ENCODE data around the gene ARHGAP42. TPM values are rescaled to one million over a fixed set of nuclear protein-coding genes. Genes with fewer than 3 reads are reported as not detected.

The ARHGAP42 gene
- total and polyA plus RNA-seq, 8 donors, result 2.3 to 119 (median 39.3) TPM

- intact Hi-C loops (cut with DNase I; ENCODE audit: low total_unique reads), result no loop called here
- WGBS, 5 donors, result 82 to 100% (median 84%) methylated on average over 1 of the region's 1 CpG
- Histone ChIP-seq H3K4me1 (peaks cover 14 to 45% (median 25%) of the 10 kb centered on the region in 4 donors), H3K9me3 (no peaks in the 10 kb centered on the region), H3K4me3 (no peak overlapping the region), H3K27ac (no peak overlapping the region), H3K36me3 (no peaks in the 10 kb centered on the region), H3K27me3 (no peaks in the 10 kb centered on the region)
- TF ChIP-seq POLR2A (IDR thresholded peaks at IDR 0.05), result no peak
- TF ChIP-seq POLR2AphosphoS5 (IDR thresholded peaks at IDR 0.05), result no peak
- TF ChIP-seq CTCF (IDR thresholded peaks at IDR 0.05), result no peak
- no peak for TF ChIP-seq EP300 (IDR thresholded peaks at IDR 0.05)
- DNase-seq, result no peak
These were observed 145.7 kb downstream of the ARHGAP42 start for GRCh38 chr11:100832829-100833228.

- no peaks in the 10 kb centered on the region for H3K36me3 ChIP-seq
- DNase-seq, result no peak
- peaks cover 14 to 42% (median 23%) of the 10 kb centered on the region in 4 donors for H3K4me1 ChIP-seq
- intact Hi-C loops (cut with DNase I; ENCODE audit: low total_unique reads), result no loop called here
- H3K4me3 ChIP-seq, result no peak overlapping the region
- H3K27ac ChIP-seq, result no peak overlapping the region
- no peaks in the 10 kb centered on the region for H3K9me3 ChIP-seq
- H3K27me3 ChIP-seq, result no peaks in the 10 kb centered on the region
- no peak for TF ChIP-seq EP300 (IDR thresholded peaks at IDR 0.05)
These were observed 146.2 kb downstream of the ARHGAP42 start for GRCh38 chr11:100833276-100833675.

- no peak for DNase-seq
- intact Hi-C loops (cut with DNase I; ENCODE audit: low total_unique reads), result no loop called here
- H3K4me3 ChIP-seq, result no peak overlapping the region
- H3K4me1 ChIP-seq, result peaks cover 4 to 27% (median 14%) of the 10 kb centered on the region in 4 donors
- no peaks in the 10 kb centered on the region for H3K27me3 ChIP-seq
- no peaks in the 10 kb centered on the region for H3K9me3 ChIP-seq
- WGBS, 5 donors, result 28 to 52% (median 37%) methylated on average over 1 of the region's 1 CpG
- H3K27ac ChIP-seq, result no peak overlapping the region
- H3K36me3 ChIP-seq, result no peaks in the 10 kb centered on the region
- no peak for TF ChIP-seq POLR2AphosphoS5 (IDR thresholded peaks at IDR 0.05)
- TF ChIP-seq CTCF (IDR thresholded peaks at IDR 0.05), result no peak
- no peak for TF ChIP-seq EP300 (IDR thresholded peaks at IDR 0.05)
- no peak for TF ChIP-seq POLR2A (IDR thresholded peaks at IDR 0.05)
These were observed 148.8 kb downstream of the ARHGAP42 start for GRCh38 chr11:100835854-100836253.

GRCh38 chr11:100837311-100837710 lies 150.2 kb downstream of the ARHGAP42 start:
- Histone ChIP-seq H3K27me3 (no peaks in the 10 kb centered on the region), H3K4me1 (peaks cover 0 to 23% (median 10%) of the 10 kb centered on the region in 4 donors), H3K27ac (no peak overlapping the region), H3K36me3 (no peaks in the 10 kb centered on the region), H3K9me3 (no peaks in the 10 kb centered on the region), H3K4me3 (no peak overlapping the region)
- no peak for DNase-seq
- 79 to 96% (median 94%) methylated on average over 2 of the region's 2 CpGs for WGBS, 5 donors
- intact Hi-C loops (cut with DNase I; ENCODE audit: low total_unique reads), result no loop called here
- TF ChIP-seq CTCF (IDR thresholded peaks at IDR 0.05) (no peak), EP300 (IDR thresholded peaks at IDR 0.05) (no peak), POLR2AphosphoS5 (IDR thresholded peaks at IDR 0.05) (no peak), POLR2A (IDR thresholded peaks at IDR 0.05) (no peak)

- Histone ChIP-seq H3K27ac (no peak overlapping the region), H3K27me3 (no peaks in the 10 kb centered on the region), H3K4me3 (no peak overlapping the region), H3K4me1 (peaks cover 0 to 20% (median 5%) of the 10 kb centered on the region in 4 donors), H3K36me3 (no peaks in the 10 kb centered on the region), H3K9me3 (no peaks in the 10 kb centered on the region)
- TF ChIP-seq EP300 (IDR thresholded peaks at IDR 0.05), result no peak
- TF ChIP-seq POLR2A (IDR thresholded peaks at IDR 0.05), result no peak
- no peak for TF ChIP-seq POLR2AphosphoS5 (IDR thresholded peaks at IDR 0.05)
- TF ChIP-seq CTCF (IDR thresholded peaks at IDR 0.05), result no peak
- DNase-seq, result no peak
- WGBS, 5 donors, result 71 to 86% (median 77%) methylated on average over 4 of the region's 4 CpGs
- intact Hi-C loops (cut with DNase I; ENCODE audit: low total_unique reads), result no loop called here
These were observed 154.8 kb downstream of the ARHGAP42 start for GRCh38 chr11:100841711-100842407.

Data from stomach (tissue), 9 donors.